Adipocyte (in vitro differentiated cells): ENCODE measurements around the gene PHAX.
"Not testable (repeated sequence)": the region's sequence is repeated elsewhere in the genome, so short reads cannot be mapped to it uniquely, and the experiment has no call there.

Experiments
- DNase-seq: peaks from one replicate; pipeline ENCODE4 v3.0.0-alpha.2; 2015; ENCODE audit warnings: low read depth
- H3K27me3 ChIP-seq: replicated peaks from 2 replicates; pipeline ENCODE4 v1.7.0; 2013; ENCODE audit warnings: mild to moderate bottlenecking, low read length, moderate library complexity; ENCODE audit not compliant: control insufficient read depth, insufficient read depth
- H3K36me3 ChIP-seq: 2 replicates; pipeline ENCODE4 v1.7.0; 2013; ENCODE audit warnings: low read length, mild to moderate bottlenecking, moderate library complexity; ENCODE audit not compliant: control insufficient read depth, insufficient read depth, severe bottlenecking
- H3K4me1 ChIP-seq: 2 replicates; pipeline ENCODE4 v1.7.0; 2013; ENCODE audit warnings: mild to moderate bottlenecking, low read length, moderate library complexity; ENCODE audit not compliant: control insufficient read depth, insufficient read depth
- H3K4me3 ChIP-seq: 2 replicates; pipeline ENCODE4 v1.7.0; 2013; ENCODE audit warnings: mild to moderate bottlenecking, low read length, moderate library complexity
- H3K9ac ChIP-seq: 2 replicates; pipeline ENCODE4 v1.7.0; 2013; ENCODE audit warnings: mild to moderate bottlenecking, low read length, moderate library complexity
- H3K9me3 ChIP-seq: 2 replicates; pipeline ENCODE4 v1.7.0; 2013; ENCODE audit warnings: mild to moderate bottlenecking, low read length, moderate library complexity; ENCODE audit not compliant: control insufficient read depth

PHAX gene

DNA sequence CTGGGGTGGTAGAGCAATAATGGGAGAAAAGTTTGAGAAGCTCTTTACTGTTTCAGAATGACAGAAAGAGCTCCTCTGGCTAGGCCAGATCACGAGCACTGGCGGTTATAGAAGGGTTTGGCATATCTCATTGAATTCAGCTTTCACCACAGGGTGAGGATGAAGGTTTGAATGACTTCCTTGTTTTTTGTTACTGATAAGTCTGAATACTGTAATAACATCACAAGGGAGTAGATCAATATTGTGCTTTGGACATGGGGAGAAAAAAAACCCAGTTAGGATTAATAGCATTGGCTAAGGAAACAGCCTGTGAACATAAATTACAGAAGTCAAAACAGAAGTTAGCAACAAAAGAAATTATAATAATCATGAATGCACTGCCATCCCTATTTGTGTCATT, 9.4 kb downstream of the PHAX start:
- Histone ChIP-seq H3K4me1 (peaks cover 10% of the 10 kb centered on the region), H3K36me3 (peaks cover 38% of the 10 kb centered on the region), H3K9me3 (no peaks in the 10 kb centered on the region), H3K4me3 (no peak overlapping the region), H3K9ac (no peak overlapping the region), H3K27me3 (no peaks in the 10 kb centered on the region)
- DNase-seq, result no peak

DNA sequence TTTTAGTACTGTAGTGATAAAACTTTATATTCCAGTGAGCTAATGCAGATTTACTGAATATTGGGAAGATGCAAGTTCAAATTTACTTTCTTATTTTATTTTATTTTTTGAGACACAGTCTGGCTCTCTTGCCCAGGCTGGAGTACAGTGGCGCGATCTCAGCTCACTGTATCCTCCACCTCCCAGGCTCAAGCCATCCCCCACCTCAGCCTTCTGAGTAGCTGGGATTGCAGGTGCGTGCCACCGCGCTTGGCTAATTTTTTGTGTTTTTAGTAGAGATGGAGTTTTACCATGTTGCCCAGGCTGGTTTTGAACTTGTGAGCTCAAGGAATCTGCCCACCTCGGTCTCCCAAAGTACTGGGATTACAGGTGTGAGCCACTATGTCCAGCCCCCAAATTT, 9.9 kb downstream of the PHAX start:
- H3K27me3 ChIP-seq, result no peaks in the 10 kb centered on the region
- no peak overlapping the region for H3K4me3 ChIP-seq
- no peak for DNase-seq
- H3K4me1 ChIP-seq, result peaks cover 6% of the 10 kb centered on the region
- H3K9me3 ChIP-seq, result no peaks in the 10 kb centered on the region
- peaks cover 34% of the 10 kb centered on the region for H3K36me3 ChIP-seq
- H3K9ac ChIP-seq, result no peak overlapping the region

DNA sequence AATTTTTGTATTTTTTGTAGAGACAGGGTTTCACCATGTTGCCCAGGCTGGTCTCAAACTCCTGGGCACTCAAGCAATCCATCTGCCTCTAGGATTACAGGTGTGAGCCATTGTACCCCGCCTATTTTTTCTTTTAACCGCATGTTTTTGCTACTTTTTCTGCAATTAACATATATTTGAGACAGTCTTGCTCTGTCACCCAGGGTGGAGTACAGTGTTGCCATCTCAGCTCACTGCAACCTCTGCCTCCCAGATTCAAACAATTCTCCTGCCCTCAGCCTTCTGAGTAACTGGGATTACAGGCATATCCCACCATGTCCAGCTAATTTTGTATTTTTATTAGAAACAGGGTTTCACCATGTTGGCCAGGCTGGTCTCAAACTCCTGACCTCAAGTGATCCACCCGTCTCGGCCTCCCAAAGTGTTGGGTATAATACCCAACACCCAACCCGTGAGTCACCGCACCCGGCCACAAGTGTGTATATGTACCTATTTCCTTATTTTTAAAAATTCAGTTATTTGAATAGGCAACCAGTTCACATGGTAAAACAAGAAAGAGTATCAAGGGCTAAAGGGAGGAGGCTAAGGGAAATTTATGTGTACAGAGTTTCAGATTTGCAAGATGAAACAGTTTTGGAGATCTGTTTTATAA, 13.3 kb downstream of the PHAX start:
- Histone ChIP-seq H3K36me3 (peaks cover 41% of the 10 kb centered on the region), H3K9ac (no peak overlapping the region), H3K27me3 (no peaks in the 10 kb centered on the region), H3K9me3 (no peaks in the 10 kb centered on the region), H3K4me1 (no peaks in the 10 kb centered on the region), H3K4me3 (no peak overlapping the region)
- no peak for DNase-seq

DNA sequence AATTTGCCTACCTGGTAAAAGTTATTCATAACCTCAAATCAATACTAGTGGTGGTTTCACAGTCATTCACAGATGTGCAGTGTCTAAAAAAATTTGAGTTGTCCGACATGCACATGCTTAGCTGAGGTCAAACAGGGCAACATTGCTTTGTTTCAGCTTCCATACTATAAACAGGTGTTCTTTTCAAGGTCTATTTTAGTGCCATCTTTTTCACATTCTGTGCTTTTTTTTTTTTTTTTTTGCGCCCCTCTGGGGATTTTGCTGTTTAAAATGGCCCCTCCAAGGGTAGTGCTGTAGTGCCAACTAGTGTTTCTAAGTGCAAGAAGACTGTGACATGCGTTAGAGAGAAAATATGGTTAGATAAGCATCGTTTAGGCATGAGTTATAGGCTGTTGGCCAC, 14.5 kb downstream of the PHAX start:
- H3K36me3 ChIP-seq, result peaks cover 41% of the 10 kb centered on the region
- H3K9ac ChIP-seq, result no peak overlapping the region
- DNase-seq, result no peak

DNA sequence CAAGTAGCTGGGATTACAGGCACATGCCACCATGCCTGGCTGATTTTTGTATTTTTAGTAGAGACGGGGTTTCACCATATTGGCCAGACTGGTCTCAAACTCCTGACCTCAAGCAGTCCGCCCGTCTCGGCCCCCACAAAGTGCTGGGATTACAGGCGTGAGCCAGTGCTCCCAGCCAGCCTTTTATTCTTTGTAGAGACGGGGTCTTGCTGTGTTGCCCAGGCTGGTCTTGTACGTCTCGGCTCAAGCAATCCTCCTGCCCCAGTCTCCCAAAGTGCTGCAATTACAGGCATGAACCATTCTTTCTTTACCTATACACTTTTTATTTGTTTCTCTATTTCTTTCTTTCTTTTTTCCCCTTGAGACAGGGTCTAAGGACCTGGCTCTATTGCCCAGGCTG, 16.9 kb downstream of the PHAX start:
- peaks cover 47% of the 10 kb centered on the region for H3K36me3 ChIP-seq
- H3K4me3 ChIP-seq, H3K9me3 ChIP-seq, H3K27me3 ChIP-seq, H3K9ac ChIP-seq, DNase-seq, H3K4me1 ChIP-seq: not testable (repeated sequence)

More for the DNA sequence above, 14.5 kb downstream of the PHAX start:
- Histone ChIP-seq H3K4me1 (no peaks in the 10 kb centered on the region), H3K4me3 (no peak overlapping the region), H3K9me3 (no peaks in the 10 kb centered on the region), H3K27me3 (no peaks in the 10 kb centered on the region)

DNA sequence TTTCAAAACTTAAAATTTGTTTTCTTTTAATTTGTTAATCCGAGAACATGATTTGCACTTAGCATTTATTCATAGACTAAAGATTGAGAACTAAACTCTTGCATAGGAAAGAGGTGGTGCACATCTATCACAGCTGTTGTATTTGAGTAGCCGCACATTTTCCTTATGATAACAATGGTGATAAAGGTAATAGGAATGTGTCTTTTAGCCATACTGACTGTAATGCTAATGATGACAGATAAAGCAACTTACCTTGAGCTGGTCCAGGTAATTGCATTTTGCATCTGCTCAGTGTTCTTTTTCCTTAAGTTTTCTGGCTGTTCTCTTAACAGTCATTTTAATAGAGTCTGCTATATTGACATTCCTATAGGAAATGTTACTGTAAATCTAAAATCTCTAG, 19.0 kb downstream of the PHAX start:
- peaks cover 13% of the 10 kb centered on the region for H3K4me1 ChIP-seq
- no peaks in the 10 kb centered on the region for H3K9me3 ChIP-seq
- no peak overlapping the region for H3K9ac ChIP-seq
- peaks cover 43% of the 10 kb centered on the region for H3K36me3 ChIP-seq
- no peak for DNase-seq
- H3K4me3 ChIP-seq, result no peak overlapping the region
- no peaks in the 10 kb centered on the region for H3K27me3 ChIP-seq

DNA sequence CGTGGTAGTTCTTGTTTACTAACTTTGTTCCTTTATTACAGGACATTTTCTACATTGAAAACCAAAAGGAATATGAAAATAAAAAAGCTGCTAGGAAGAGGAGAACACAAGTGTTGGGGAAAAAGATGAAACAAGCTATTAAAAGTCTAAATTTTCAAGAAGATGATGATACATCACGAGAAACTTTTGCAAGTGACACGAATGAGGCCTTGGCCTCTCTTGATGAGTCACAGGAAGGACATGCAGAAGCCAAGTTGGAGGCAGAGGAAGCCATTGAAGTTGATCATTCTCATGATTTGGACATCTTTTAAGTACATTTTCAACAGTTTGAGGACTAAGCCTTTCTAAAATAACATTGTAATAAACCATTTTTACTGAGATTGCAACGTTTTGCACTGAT, 23.8 kb downstream of the PHAX start:
- H3K27me3 ChIP-seq, result no peaks in the 10 kb centered on the region
- H3K9ac ChIP-seq, result peak overlapping the region; percentile 87
- peaks cover 23% of the 10 kb centered on the region for H3K36me3 ChIP-seq
- peak; percentile 85 for DNase-seq
- H3K4me3 ChIP-seq, result peak overlapping the region; percentile 71
- H3K4me1 ChIP-seq, result peaks cover 20% of the 10 kb centered on the region
- H3K9me3 ChIP-seq, result no peaks in the 10 kb centered on the region

DNA sequence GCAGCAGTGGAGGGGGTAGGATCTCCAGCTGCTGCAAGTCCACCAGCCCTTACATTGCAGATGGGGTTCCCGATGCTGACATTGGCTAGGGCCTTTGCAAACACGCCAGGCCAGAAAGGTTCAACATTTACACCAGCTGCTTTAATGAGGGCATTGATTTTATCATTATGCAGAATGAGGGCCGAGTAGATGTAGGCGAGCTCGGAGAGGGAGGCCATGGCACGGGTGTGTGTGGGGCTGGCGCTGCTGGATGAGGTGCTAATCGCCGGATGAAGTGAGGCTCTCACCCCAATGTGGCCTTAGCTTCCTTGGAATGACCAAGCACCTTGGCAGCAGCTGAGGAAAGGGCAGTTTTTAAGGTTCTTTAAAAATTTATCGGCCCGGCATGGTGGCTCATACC, 27.4 kb downstream of the PHAX start:
- Histone ChIP-seq H3K36me3 (peaks cover 6% of the 10 kb centered on the region), H3K9me3 (no peaks in the 10 kb centered on the region), H3K27me3 (no peaks in the 10 kb centered on the region), H3K9ac (no peak overlapping the region), H3K4me1 (peaks cover 20% of the 10 kb centered on the region), H3K4me3 (no peak overlapping the region)
- DNase-seq, result no peak

DNA sequence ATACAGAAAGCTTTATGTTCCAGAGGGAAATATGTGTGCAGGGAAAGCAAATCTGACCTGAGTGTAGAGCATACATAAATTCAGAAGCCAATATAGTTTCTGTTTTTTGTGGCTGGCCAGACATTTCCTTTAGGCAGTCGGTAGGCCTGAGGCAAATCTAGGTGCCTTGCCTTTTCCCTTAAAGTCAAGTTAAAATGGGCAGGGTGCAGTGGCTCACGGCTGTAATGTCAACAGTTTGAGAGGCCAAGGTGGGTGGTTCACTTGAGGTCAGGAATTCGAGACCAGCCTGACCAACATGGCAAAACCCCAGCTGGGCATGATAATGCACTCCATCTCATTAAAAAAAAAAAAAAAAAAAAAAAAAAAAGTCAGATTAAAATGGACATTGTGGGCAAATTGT, 31.2 kb downstream of the PHAX start:
- Histone ChIP-seq H3K9ac (no peak overlapping the region), H3K4me3 (no peak overlapping the region), H3K27me3 (no peaks in the 10 kb centered on the region), H3K9me3 (no peaks in the 10 kb centered on the region), H3K36me3 (no peaks in the 10 kb centered on the region), H3K4me1 (no peaks in the 10 kb centered on the region)
- no peak for DNase-seq

DNA sequence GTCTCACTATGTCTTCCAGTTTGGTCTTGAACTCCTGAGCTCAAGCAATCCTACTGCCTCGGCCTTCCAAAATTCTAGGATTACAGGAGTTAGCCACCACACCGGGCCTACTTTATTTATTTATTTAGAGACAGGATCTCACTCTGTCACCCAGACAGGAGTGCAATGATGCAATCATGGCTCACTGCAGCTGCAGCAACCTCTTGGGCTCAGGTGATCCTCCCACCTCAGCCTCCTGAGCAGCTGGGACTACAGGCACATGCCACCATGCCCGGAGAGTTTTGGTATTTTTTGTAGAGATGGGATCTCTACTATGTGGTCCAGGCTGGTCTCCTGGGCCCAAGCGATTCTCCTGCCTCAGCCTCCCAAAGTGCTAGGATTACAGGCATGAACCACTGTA, 32.8 kb downstream of the PHAX start:
- Histone ChIP-seq H3K9ac (no peak overlapping the region), H3K36me3 (no peaks in the 10 kb centered on the region), H3K4me1 (no peaks in the 10 kb centered on the region), H3K27me3 (no peaks in the 10 kb centered on the region), H3K9me3 (no peaks in the 10 kb centered on the region), H3K4me3 (no peak overlapping the region)
- DNase-seq, result no peak

DNA sequence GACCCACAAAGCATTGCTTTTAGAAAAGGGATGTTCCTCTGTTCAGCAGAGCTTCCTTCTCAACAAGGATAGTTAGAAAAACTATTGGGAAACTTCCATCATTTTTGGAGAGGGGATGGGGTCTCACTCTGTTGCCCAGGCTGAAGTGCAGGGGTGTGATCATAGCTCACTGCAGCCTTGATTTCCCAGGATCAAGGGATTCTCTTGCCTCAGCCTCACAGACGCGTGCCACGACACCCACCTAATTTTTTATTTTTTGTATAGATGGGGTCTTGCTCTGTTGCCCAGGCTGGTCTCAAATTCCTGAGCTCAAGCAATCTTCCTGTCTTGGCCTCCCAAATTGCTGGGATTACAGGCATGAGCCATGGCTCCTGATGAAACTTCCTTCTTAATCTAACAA, 34.8 kb downstream of the PHAX start:
- DNase-seq, result no peak
- no peaks in the 10 kb centered on the region for H3K36me3 ChIP-seq
- no peak overlapping the region for H3K4me3 ChIP-seq
- H3K9me3 ChIP-seq, result no peaks in the 10 kb centered on the region
- H3K9ac ChIP-seq, result no peak overlapping the region
- H3K4me1 ChIP-seq, result no peaks in the 10 kb centered on the region
- no peaks in the 10 kb centered on the region for H3K27me3 ChIP-seq

DNA sequence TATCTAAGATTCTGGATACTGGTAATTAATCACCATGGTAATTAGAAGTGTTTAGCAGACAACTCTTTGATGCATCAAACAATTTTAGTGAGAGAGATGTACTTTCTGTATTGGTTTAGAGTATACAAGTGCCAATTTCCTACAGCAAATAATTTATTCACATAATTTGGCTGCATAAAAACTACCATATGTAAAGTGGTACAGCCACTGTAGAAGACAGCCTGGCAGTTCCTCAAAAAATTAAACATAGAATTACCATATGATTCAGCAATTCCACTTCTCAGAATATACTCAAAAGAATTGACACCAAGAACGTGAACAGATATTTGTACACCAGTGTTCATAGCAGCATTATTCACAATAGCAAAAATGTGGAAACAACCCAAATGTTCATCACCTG, 36.2 kb downstream of the PHAX start:
- no peak for DNase-seq
- no peaks in the 10 kb centered on the region for H3K9me3 ChIP-seq

More for the DNA sequence above, 36.2 kb downstream of the PHAX start:
- H3K36me3 ChIP-seq, result no peaks in the 10 kb centered on the region
- no peaks in the 10 kb centered on the region for H3K27me3 ChIP-seq
- no peak overlapping the region for H3K4me3 ChIP-seq
- no peaks in the 10 kb centered on the region for H3K4me1 ChIP-seq
- no peak overlapping the region for H3K9ac ChIP-seq
